ENCODE results near the gene DENND6A.

DNA sequence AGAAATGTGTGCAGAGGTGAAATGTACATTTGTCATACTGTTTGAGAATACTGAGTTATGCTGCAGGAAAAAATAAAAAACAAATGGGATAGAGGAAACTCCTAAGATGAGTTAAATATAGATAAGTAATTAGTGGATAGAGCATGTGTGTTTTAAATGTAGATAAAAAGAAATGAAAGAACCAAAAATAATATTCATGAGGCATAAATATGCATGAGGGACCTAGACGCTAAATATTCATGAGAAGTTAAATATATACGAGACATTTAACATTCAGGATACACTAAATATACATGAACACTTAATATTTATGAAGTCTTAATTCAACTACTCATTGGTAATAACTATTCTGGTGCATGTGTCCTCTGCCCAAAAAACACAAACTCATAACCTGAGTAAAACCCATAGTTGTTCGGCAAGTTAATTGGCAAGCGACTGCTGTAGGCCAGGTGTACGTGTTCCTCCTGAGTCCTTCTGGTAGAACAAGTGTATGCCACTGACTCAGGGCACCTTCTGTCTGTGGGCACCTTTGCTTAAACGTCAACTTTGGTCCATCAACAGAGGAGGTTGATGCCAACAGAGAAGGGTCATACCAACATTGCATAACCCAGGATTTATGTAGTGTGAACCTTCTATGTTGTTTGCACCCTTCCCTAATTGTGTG, 24.5 kb upstream of the DENND6A start:
- TF ChIP-seq, protein P1, sequence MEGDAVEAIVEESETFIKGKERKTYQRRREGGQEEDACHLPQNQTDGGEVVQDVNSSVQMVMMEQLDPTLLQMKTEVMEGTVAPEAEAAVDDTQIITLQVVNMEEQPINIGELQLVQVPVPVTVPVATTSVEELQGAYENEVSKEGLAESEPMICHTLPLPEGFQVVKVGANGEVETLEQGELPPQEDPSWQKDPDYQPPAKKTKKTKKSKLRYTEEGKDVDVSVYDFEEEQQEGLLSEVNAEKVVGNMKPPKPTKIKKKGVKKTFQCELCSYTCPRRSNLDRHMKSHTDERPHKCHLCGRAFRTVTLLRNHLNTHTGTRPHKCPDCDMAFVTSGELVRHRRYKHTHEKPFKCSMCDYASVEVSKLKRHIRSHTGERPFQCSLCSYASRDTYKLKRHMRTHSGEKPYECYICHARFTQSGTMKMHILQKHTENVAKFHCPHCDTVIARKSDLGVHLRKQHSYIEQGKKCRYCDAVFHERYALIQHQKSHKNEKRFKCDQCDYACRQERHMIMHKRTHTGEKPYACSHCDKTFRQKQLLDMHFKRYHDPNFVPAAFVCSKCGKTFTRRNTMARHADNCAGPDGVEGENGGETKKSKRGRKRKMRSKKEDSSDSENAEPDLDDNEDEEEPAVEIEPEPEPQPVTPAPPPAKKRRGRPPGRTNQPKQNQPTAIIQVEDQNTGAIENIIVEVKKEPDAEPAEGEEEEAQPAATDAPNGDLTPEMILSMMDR (conservative IDR thresholded peaks at IDR 0.05) = no peak
- TF ChIP-seq ZFX (IDR thresholded peaks at IDR 0.05) = no peak
